HL-60 (cell line): Measurements from ENCODE around the gene CRYGC.

ENCODE experiments used
- DNase-seq, 2 experiments: peaks; one replicate each; pipeline ENCODE4 v3.0.0-alpha.2; 2010 to 2020; ENCODE audit warnings: low read depth in 1 of 2, low spot score in 1 of 2
- H3K27ac ChIP-seq: fragments of 250-450 bp; sonication (Bioruptor Pico); replicated peaks from 2 replicates; pipeline ENCODE4 v1.5.1; 2020; ENCODE audit warnings: mild to moderate bottlenecking, moderate library complexity
- H3K27me3 ChIP-seq: fragments of 250-450 bp; sonication (Bioruptor Pico); 2 replicates; pipeline ENCODE4 v1.5.1; 2021; ENCODE audit warnings: mild to moderate bottlenecking, moderate library complexity; ENCODE audit not compliant: insufficient read depth, poor library complexity, severe bottlenecking
- H3K4me3 ChIP-seq: replicated peaks from 2 replicates; pipeline ENCODE4 v1.5.1; 2011; ENCODE audit warnings: mild to moderate bottlenecking, control low read depth, low read length; ENCODE audit not compliant: insufficient read depth
- GABPA ChIP-seq: IDR thresholded peaks from 2 replicates; pipeline ENCODE4 v1.6.1; 2012; ENCODE audit warnings: low read depth
- POLR2AphosphoS5 ChIP-seq: IDR thresholded peaks from 2 replicates; pipeline ENCODE4 v1.6.1; 2012; ENCODE audit warnings: low read depth
- SPI1 ChIP-seq: IDR thresholded peaks from 2 replicates; pipeline ENCODE4 v1.6.1; 2012; ENCODE audit warnings: low read depth, mild to moderate bottlenecking, borderline replicate concordance
- TF ChIP-seq, protein P1 (sequence below): IDR thresholded peaks from one replicate; pipeline ENCODE4 v1.5.1; 2011; ENCODE audit warnings: low read length, control low read depth, inconsistent platforms; ENCODE audit not compliant: insufficient read depth
- TF ChIP-seq, protein P2 (sequence below): IDR thresholded peaks from 2 replicates; pipeline ENCODE4 v1.6.1; 2012; ENCODE audit warnings: low read depth; ENCODE audit not compliant: insufficient replicate concordance

The CRYGC gene

DNA sequence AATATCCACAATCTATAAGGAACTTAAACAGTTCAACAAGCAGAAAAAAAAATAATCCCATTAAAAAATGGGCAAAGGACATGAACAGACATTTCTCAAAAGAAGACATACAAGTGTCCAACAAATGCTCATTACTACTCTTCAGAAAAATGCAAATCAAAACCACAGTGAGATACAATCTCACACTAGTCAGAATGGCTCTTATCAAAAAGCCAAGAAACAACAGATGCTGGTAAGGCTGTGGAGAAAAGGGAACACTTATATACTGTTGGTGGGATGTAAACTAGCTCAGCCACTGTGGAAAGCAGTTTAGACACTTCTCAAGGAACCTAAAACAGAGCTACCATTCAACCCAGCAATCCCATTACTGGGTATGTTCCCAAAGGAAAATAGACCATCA, 23.5 kb upstream of the CRYGC start:
- Histone ChIP-seq H3K27me3 (no peaks in the 10 kb centered on the region), H3K4me3 (no peak overlapping the region), H3K27ac (no peak overlapping the region)
- no peak for DNase-seq
- no peak for TF ChIP-seq GABPA

DNA sequence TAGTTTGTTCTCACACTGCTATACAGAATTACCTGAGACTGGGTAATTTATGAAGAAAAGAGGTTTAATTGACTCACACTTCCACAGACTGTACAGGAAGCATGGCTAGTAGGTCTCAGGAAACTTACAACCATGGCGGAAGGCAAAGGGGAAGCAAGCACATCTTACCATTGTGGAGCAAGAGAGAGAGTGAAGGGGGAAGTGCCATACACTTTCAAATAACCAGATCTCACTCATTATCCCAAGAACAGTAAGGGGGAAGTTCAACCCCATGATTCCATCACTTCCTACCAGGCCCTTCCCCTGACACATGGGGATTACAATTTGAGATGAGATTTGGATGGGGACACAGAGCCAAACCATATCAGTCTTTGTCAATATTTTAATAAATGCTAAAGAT, 21.3 kb upstream of the CRYGC start:
- peak; percentile 38 to 63 for DNase-seq

DNA sequence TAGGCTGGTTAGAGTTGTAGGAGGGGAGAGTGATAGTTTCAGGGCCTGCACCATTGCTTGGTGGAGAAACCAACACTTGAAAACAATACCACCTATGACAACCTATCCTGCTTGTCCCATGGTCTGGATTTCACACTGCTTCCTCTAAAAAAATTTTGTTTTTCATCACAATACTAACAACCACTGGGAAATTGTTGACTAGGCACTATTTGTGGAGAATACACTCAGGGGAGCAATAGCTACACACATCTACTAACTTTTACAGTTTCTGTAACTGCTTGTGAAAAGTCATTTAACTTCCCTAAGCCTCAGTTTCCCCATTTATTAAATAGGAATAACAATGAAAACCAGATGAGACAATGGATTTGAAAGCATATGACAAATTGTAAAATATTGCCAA, 20.5 kb upstream of the CRYGC start:
- no peak for DNase-seq
- TF ChIP-seq SPI1: no peak
- TF ChIP-seq, protein P1, sequence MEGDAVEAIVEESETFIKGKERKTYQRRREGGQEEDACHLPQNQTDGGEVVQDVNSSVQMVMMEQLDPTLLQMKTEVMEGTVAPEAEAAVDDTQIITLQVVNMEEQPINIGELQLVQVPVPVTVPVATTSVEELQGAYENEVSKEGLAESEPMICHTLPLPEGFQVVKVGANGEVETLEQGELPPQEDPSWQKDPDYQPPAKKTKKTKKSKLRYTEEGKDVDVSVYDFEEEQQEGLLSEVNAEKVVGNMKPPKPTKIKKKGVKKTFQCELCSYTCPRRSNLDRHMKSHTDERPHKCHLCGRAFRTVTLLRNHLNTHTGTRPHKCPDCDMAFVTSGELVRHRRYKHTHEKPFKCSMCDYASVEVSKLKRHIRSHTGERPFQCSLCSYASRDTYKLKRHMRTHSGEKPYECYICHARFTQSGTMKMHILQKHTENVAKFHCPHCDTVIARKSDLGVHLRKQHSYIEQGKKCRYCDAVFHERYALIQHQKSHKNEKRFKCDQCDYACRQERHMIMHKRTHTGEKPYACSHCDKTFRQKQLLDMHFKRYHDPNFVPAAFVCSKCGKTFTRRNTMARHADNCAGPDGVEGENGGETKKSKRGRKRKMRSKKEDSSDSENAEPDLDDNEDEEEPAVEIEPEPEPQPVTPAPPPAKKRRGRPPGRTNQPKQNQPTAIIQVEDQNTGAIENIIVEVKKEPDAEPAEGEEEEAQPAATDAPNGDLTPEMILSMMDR: no peak
- TF ChIP-seq, protein P2, sequence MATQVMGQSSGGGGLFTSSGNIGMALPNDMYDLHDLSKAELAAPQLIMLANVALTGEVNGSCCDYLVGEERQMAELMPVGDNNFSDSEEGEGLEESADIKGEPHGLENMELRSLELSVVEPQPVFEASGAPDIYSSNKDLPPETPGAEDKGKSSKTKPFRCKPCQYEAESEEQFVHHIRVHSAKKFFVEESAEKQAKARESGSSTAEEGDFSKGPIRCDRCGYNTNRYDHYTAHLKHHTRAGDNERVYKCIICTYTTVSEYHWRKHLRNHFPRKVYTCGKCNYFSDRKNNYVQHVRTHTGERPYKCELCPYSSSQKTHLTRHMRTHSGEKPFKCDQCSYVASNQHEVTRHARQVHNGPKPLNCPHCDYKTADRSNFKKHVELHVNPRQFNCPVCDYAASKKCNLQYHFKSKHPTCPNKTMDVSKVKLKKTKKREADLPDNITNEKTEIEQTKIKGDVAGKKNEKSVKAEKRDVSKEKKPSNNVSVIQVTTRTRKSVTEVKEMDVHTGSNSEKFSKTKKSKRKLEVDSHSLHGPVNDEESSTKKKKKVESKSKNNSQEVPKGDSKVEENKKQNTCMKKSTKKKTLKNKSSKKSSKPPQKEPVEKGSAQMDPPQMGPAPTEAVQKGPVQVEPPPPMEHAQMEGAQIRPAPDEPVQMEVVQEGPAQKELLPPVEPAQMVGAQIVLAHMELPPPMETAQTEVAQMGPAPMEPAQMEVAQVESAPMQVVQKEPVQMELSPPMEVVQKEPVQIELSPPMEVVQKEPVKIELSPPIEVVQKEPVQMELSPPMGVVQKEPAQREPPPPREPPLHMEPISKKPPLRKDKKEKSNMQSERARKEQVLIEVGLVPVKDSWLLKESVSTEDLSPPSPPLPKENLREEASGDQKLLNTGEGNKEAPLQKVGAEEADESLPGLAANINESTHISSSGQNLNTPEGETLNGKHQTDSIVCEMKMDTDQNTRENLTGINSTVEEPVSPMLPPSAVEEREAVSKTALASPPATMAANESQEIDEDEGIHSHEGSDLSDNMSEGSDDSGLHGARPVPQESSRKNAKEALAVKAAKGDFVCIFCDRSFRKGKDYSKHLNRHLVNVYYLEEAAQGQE: no peak
- TF ChIP-seq POLR2AphosphoS5: no peak
- no peak for TF ChIP-seq GABPA
- H3K27ac ChIP-seq: no peak overlapping the region
- no peaks in the 10 kb centered on the region for H3K27me3 ChIP-seq
- H3K4me3 ChIP-seq: no peak overlapping the region

More for the DNA sequence above, 21.3 kb upstream of the CRYGC start:
- H3K27ac ChIP-seq: no peak overlapping the region
- no peak for TF ChIP-seq POLR2AphosphoS5
- TF ChIP-seq, protein P2: no peak
- peak; percentile 81; the same call in 1 of the 2 replicates for TF ChIP-seq SPI1
- H3K27me3 ChIP-seq: no peaks in the 10 kb centered on the region
- no peak overlapping the region for H3K4me3 ChIP-seq

DNA sequence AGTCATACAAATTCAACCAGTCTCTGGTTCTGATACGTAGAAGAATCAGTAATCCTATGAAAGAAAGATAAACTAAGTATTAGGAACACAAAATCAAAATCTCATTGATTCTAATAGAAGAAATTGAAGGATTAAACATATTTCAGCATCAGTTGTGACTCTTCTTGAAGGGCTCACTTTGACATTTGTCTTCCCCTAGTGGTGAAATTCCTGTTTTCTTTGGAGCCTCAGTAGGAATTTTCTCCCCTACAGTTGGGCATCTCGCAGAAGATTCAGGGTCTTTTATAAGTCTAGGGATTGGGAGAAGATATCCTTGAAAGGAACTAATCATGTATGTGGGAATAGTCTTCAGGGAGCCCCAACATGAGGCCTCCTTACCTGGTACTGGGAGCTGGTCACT, 19.2 kb upstream of the CRYGC start:
- Histone ChIP-seq H3K27me3 (no peaks in the 10 kb centered on the region), H3K4me3 (no peak overlapping the region), H3K27ac (no peak overlapping the region)
- DNase-seq: no peak
- TF ChIP-seq GABPA (no peak), POLR2AphosphoS5 (no peak), SPI1 (no peak)
- TF ChIP-seq, protein P2: no peak
- TF ChIP-seq, protein P1: no peak
